Parathyroid adenoma (tissue), 2 donors: ENCODE measurements around the gene POLN.

ENCODE experiments used
- H2AFZ ChIP-seq: fragments of 300-600 bp; sonication (generic); one replicate; pipeline ENCODE4 v1.7.0; 2017; ENCODE audit warnings: antibody characterized with exemption, mild to moderate bottlenecking
- H3K27ac ChIP-seq: fragments of 300-600 bp; sonication (generic); one replicate; pipeline ENCODE4 v1.7.0; 2017
- H3K27me3 ChIP-seq: fragments of 300-600 bp; sonication (generic); one replicate; pipeline ENCODE4 v1.7.0; 2017; ENCODE audit warnings: low read length; ENCODE audit not compliant: control insufficient read depth, insufficient read depth
- H3K36me3 ChIP-seq: fragments of 300-600 bp; sonication (generic); one replicate; pipeline ENCODE4 v1.7.0; 2017; ENCODE audit warnings: low read length; ENCODE audit not compliant: control insufficient read depth, insufficient read depth
- H3K4me1 ChIP-seq: fragments of 300-600 bp; sonication (generic); one replicate; pipeline ENCODE4 v1.7.0; 2017; ENCODE audit warnings: control low read depth
- H3K4me2 ChIP-seq: fragments of 300-600 bp; sonication (generic); one replicate; pipeline ENCODE4 v1.7.0; 2017; ENCODE audit warnings: low read length
- H3K4me3 ChIP-seq: fragments of 300-600 bp; sonication (generic); one replicate; pipeline ENCODE4 v1.7.0; 2017; ENCODE audit warnings: low read depth, low read length
- H3K79me2 ChIP-seq: fragments of 300-600 bp; sonication (generic); one replicate; pipeline ENCODE4 v1.7.0; 2017; ENCODE audit warnings: control low read depth
- H3K9ac ChIP-seq: fragments of 300-600 bp; sonication (generic); one replicate; pipeline ENCODE4 v1.7.0; 2017; ENCODE audit warnings: mild to moderate bottlenecking
- H3K9me3 ChIP-seq: fragments of 300-600 bp; sonication (generic); one replicate; pipeline ENCODE4 v1.7.0; 2017; ENCODE audit warnings: low read length; ENCODE audit not compliant: control insufficient read depth
- CTCF ChIP-seq: fragments of 300-600 bp; sonication (generic); IDR thresholded peaks from one replicate; pipeline ENCODE4 v1.7.0; 2017; ENCODE audit warnings: antibody characterized with exemption, mild to moderate bottlenecking
- donor health status: primary hyperparathyroidism.

Gene POLN

GRCh38 chr4:2042204-2042946, 199.5 kb downstream of the POLN start:
- no peaks in the 10 kb centered on the region for H3K79me2 ChIP-seq
- H3K4me3 ChIP-seq: peak overlapping the region; percentile 71
- H3K27ac ChIP-seq: no peak overlapping the region
- no peaks in the 10 kb centered on the region for H3K9me3 ChIP-seq
- H3K4me1 ChIP-seq: no peaks in the 10 kb centered on the region
- no peaks in the 10 kb centered on the region for H3K36me3 ChIP-seq
- H2AFZ ChIP-seq: no peak overlapping the region
- no peak for TF ChIP-seq CTCF
- H3K27me3 ChIP-seq: no peaks in the 10 kb centered on the region
- H3K4me2 ChIP-seq: peak overlapping the region; percentile 97
- H3K9ac ChIP-seq: no peak overlapping the region

GRCh38 chr4:2041239-2042130, 200.4 kb downstream of the POLN start:
- Histone ChIP-seq H2AFZ (peak overlapping the region; percentile 59), H3K79me2 (no peaks in the 10 kb centered on the region), H3K36me3 (no peaks in the 10 kb centered on the region), H3K9me3 (no peaks in the 10 kb centered on the region), H3K4me3 (peak overlapping the region; percentile 71), H3K4me2 (peak overlapping the region; percentile 97), H3K9ac (no peak overlapping the region), H3K27me3 (no peaks in the 10 kb centered on the region), H3K27ac (no peak overlapping the region), H3K4me1 (no peaks in the 10 kb centered on the region)
- no peak for TF ChIP-seq CTCF

- Histone ChIP-seq H2AFZ (peak overlapping the region; percentile 59), H3K36me3 (no peaks in the 10 kb centered on the region), H3K4me1 (no peaks in the 10 kb centered on the region), H3K27me3 (no peaks in the 10 kb centered on the region), H3K9ac (no peak overlapping the region), H3K79me2 (no peaks in the 10 kb centered on the region), H3K4me2 (peak overlapping the region; percentile 97), H3K27ac (no peak overlapping the region), H3K4me3 (peak overlapping the region; percentile 71), H3K9me3 (no peaks in the 10 kb centered on the region)
- TF ChIP-seq CTCF: no peak
These were observed 201.3 kb downstream of the POLN start for GRCh38 chr4:2040391-2041238.

- Histone ChIP-seq H3K27me3 (no peaks in the 10 kb centered on the region), H3K4me2 (no peak overlapping the region), H3K9ac (no peak overlapping the region), H3K9me3 (no peaks in the 10 kb centered on the region), H3K4me3 (no peak overlapping the region), H2AFZ (no peak overlapping the region), H3K4me1 (no peaks in the 10 kb centered on the region), H3K36me3 (no peaks in the 10 kb centered on the region), H3K79me2 (no peaks in the 10 kb centered on the region), H3K27ac (no peak overlapping the region)
- TF ChIP-seq CTCF: no peak
These were observed 205.1 kb downstream of the POLN start for GRCh38 chr4:2036866-2037265.
